HG02970 (cell line): Measurements from ENCODE around the gene ZNF367.
"Not testable (repeated sequence)": the region's sequence is repeated elsewhere in the genome, so short reads cannot be mapped to it uniquely, and the experiment has no call there.

Source experiments
- ATAC-seq: cut with Tn5 transposase; IDR thresholded peaks from one replicate; pipeline ENCODE4 v1.9.1; 2021; ENCODE audit warnings: mild to moderate bottlenecking, moderate library complexity, moderate number of reproducible peaks; ENCODE audit not compliant: unreplicated experiment, low FRiP score

The ZNF367 gene

GRCh38 chr9:96375507-96375906, 42.7 kb downstream of the ZNF367 start:
- not testable (repeated sequence) for ATAC-seq

GRCh38 chr9:96367943-96368342, 50.2 kb downstream of the ZNF367 start:
- no peak for ATAC-seq

GRCh38 chr9:96363175-96363967, 54.8 kb downstream of the ZNF367 start:
- ATAC-seq: no peak

GRCh38 chr9:96362119-96362518, 56.1 kb downstream of the ZNF367 start:
- not testable (repeated sequence) for ATAC-seq

- no peak for ATAC-seq
Measured at GRCh38 chr9:96361668-96362067, 56.5 kb downstream of the ZNF367 start.

GRCh38 chr9:96360976-96361375, 57.2 kb downstream of the ZNF367 start:
- ATAC-seq: no peak

GRCh38 chr9:96360523-96360922, 57.6 kb downstream of the ZNF367 start:
- ATAC-seq: not testable (repeated sequence)

- no peak for ATAC-seq
Measured at GRCh38 chr9:96350866-96351265, 67.3 kb downstream of the ZNF367 start.

- ATAC-seq: no peak
Measured at GRCh38 chr9:96348261-96348660, 69.9 kb downstream of the ZNF367 start.

GRCh38 chr9:96345551-96345950, 72.6 kb downstream of the ZNF367 start:
- no peak for ATAC-seq

- no peak for ATAC-seq
Measured at GRCh38 chr9:96344458-96345180, 73.6 kb downstream of the ZNF367 start.

- ATAC-seq: no peak
Measured at GRCh38 chr9:96343515-96344360, 74.4 kb downstream of the ZNF367 start.

GRCh38 chr9:96342571-96343245, 75.5 kb downstream of the ZNF367 start:
- no peak for ATAC-seq

GRCh38 chr9:96340707-96341106, 77.5 kb downstream of the ZNF367 start:
- ATAC-seq: no peak

GRCh38 chr9:96338299-96338698, 79.9 kb downstream of the ZNF367 start:
- ATAC-seq: no peak
